ENCODE measurements around the gene P4HA1. TPM values are rescaled to one million over a fixed set of nuclear protein-coding genes. Genes with fewer than 3 reads are reported as not detected.
A peak's percentile ranks its signal among the peaks of the same experiment; 100 is the strongest.

The P4HA1 gene
- total and polyA plus RNA-seq, 9 of the 15 experiments (the other 6 are each of a cell fraction or from before 2014, with no cell fraction given), result 20.2 to 177 (median 28.6) TPM

GRCh38 chr10:72981882-72982529 is 114.7 kb downstream of the P4HA1 start (continued):
- no peak for TF ChIP-seq ZBTB34 (CRISPR knock-in tag; IDR thresholded peaks at IDR 0.05)
- TF ChIP-seq EHMT2 (IDR thresholded peaks at IDR 0.05), result peak; percentile 58; the same call in 1 of the 2 replicates
- no peak for TF ChIP-seq ATF3 (IDR thresholded peaks at IDR 0.05)
- no peak for TF ChIP-seq ATF3 (CRISPR knock-in tag; conservative IDR thresholded peaks at IDR 0.05)
- TF ChIP-seq TAL1 (IDR thresholded peaks at IDR 0.05), result peak; percentile 78
- TF ChIP-seq ETV5 (CRISPR knock-in tag; IDR thresholded peaks at IDR 0.05; ENCODE audit: low read depth), result no peak
- TF ChIP-seq STAT5B (CRISPR knock-in tag; IDR thresholded peaks at IDR 0.05), result no peak
- TF ChIP-seq PTTG1 (tag; IDR thresholded peaks at IDR 0.05; ENCODE audit: low read depth), result no peak
- TF ChIP-seq CBX3 (IDR thresholded peaks at IDR 0.05; ENCODE audit: borderline replicate concordance in 1 of 2, low read length in 2 of 2), result peak in 1 of 2 experiments; percentile 11; a peak in 1 of 3 replicates
- TF ChIP-seq HLTF (IDR thresholded peaks at IDR 0.05), result 0 out of 2 replicates have a peak, but pooled peaks have one; percentile 36
- 0 out of 2 replicates have a peak, but pooled peaks have one; percentile 29 for TF ChIP-seq TRIM28 (IDR thresholded peaks at IDR 0.05)
- TF ChIP-seq SOX6 (IDR thresholded peaks at IDR 0.05), result peak; percentile 31; the same call in 1 of the 2 replicates
- no peak for TF ChIP-seq PHB (CRISPR knock-in tag; IDR thresholded peaks at IDR 0.05)
- peak in 1 of 2 experiments; percentile 57; a peak in 1 of 4 replicates for TF ChIP-seq ARNT (IDR thresholded peaks at IDR 0.05)
- TF ChIP-seq SLC30A9 (CRISPR knock-in tag; IDR thresholded peaks at IDR 0.05), result no peak
- no peak for TF ChIP-seq ZNF133 (CRISPR knock-in tag; IDR thresholded peaks at IDR 0.05)
- peak; percentile 89 for TF ChIP-seq ARID1B (IDR thresholded peaks at IDR 0.05)
- TF ChIP-seq PRDM10 (IDR thresholded peaks at IDR 0.05; ENCODE audit: partially characterized antibody), result peak; percentile 11
- TF ChIP-seq SMARCA4 (IDR thresholded peaks at IDR 0.05), result peak; percentile 54; the same call in 1 of the 2 replicates
- TF ChIP-seq XRCC4 (IDR thresholded peaks at IDR 0.05; ENCODE audit: extremely low read depth, insufficient read depth, insufficient read length), result no peak
- peak; percentile 89 for TF ChIP-seq CBFA2T3 (IDR thresholded peaks at IDR 0.05)
- peak; percentile 60 for TF ChIP-seq EP300 (IDR thresholded peaks at IDR 0.05; ENCODE audit: low read length)
- TF ChIP-seq YY1 (IDR thresholded peaks at IDR 0.05; ENCODE audit: borderline replicate concordance in 1 of 3, control insufficient read depth in 1 of 3, extremely low read depth in 1 of 3, insufficient read depth in 3 of 3, insufficient read length in 1 of 3, insufficient replicate concordance in 2 of 3, low read depth in 1 of 3, low read length in 2 of 3), result peak in 2 of 3 experiments; percentile 55 to 77
- TF ChIP-seq ZNF766 (CRISPR knock-in tag; conservative IDR thresholded peaks at IDR 0.05), result no peak
- peak; percentile 48; the same call in 1 of the 2 replicates for TF ChIP-seq POLR2AphosphoS5 (IDR thresholded peaks at IDR 0.05; ENCODE audit: control insufficient read depth, insufficient read depth, low read depth, low read length)
